GM23248 (cell line): Measurements from ENCODE around the gene DGKG.

Experiments
- EZH2 ChIP-seq: fragments of 200-600 bp; sonication (generic); IDR thresholded peaks from 2 replicates; pipeline ENCODE4 v1.6.1; 2018; ENCODE audit warnings: antibody characterized with exemption, mild to moderate bottlenecking; ENCODE audit not compliant: insufficient read depth, poor library complexity, severe bottlenecking
- EZH2phosphoT487 ChIP-seq: fragments of 200-600 bp; sonication (generic); IDR thresholded peaks from 2 replicates; pipeline ENCODE4 v1.6.1; 2018; ENCODE audit warnings: antibody characterized with exemption, moderate library complexity, mild to moderate bottlenecking, low read depth; ENCODE audit not compliant: insufficient read depth

DNA sequence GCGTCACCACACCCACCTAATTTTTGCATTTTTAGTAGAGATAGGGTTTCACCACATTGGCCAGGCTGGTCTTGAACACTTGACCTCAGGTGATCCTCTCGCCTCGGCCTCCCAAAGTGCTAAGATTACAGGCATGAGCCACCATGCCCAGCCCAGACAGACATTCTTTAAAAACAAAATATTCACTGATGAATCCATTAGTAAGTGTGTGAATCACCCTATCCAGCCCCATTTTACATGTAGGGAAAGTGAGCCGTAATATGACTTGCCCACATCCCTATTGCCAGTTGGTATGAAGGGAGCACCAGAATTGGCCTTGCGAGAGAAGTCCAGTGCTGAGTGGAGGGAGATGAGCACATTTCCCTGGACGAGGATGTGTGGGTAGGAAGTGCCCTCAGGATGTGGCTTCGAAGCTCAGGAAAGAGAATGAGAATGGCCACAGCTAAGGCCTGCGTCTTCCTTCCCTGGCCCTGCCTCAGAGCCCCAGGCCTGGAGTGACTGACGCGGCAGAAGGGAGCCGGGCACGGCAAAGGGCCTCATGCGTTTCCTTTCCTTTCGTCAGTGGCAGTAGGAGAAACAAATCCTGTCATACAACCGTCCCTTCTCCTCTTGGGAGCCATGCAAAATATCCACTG, 224.9 kb downstream of the DGKG start:
- TF ChIP-seq EZH2phosphoT487 (no peak), EZH2 (no peak)
